ENCODE data around the gene TUT4.

GRCh38 chr1:52550447-52550846 is 2.4 kb downstream of the TUT4 start:
- no peak for TF ChIP-seq YY1 (IDR thresholded peaks at IDR 0.05; ENCODE audit: low read depth)
- TF ChIP-seq CREB1 (IDR thresholded peaks at IDR 0.05; ENCODE audit: low read depth) = no peak
- TF ChIP-seq EP300 (IDR thresholded peaks at IDR 0.05; ENCODE audit: borderline replicate concordance) = no peak
- TF ChIP-seq TAF1 (IDR thresholded peaks at IDR 0.05; ENCODE audit: low read depth) = no peak
